Measurements from ENCODE around the gene CFL1.
"Not testable (repeated sequence)": the region's sequence is repeated elsewhere in the genome, so short reads cannot be mapped to it uniquely, and the experiment has no call there.

Gene CFL1

GRCh38 chr11:65842144-65842543 lies 15.8 kb downstream of the CFL1 start:
- DNase-seq (ENCODE audit: low read depth in 2 of 2), result no peak

- DNase-seq (ENCODE audit: low read depth in 2 of 2), result no peak
Observed at GRCh38 chr11:65834202-65834601, 23.8 kb downstream of the CFL1 start.

- DNase-seq (ENCODE audit: low read depth in 2 of 2), result peak; percentile 93 to 95
Observed at GRCh38 chr11:65833297-65834030, 24.5 kb downstream of the CFL1 start, which contains the start of gene SNX32. SNX32 (plus strand) TSS chr11:65833963; CDS start chr11:65834066, 103 bp downstream.

- not testable (repeated sequence) for DNase-seq (ENCODE audit: low read depth in 2 of 2)
Observed at GRCh38 chr11:65832231-65832630, 25.7 kb downstream of the CFL1 start.

GRCh38 chr11:65829459-65829858 lies 28.5 kb downstream of the CFL1 start:
- no peak for DNase-seq (ENCODE audit: low read depth in 2 of 2)

- no peak for DNase-seq (ENCODE audit: low read depth in 2 of 2)
Observed at GRCh38 chr11:65826984-65827735, 30.8 kb downstream of the CFL1 start.

- DNase-seq (ENCODE audit: low read depth in 2 of 2), result no peak
Observed at GRCh38 chr11:65822776-65823528, 35.0 kb downstream of the CFL1 start.

GRCh38 chr11:65821107-65821506 lies 36.9 kb downstream of the CFL1 start:
- DNase-seq (ENCODE audit: low read depth in 2 of 2), result no peak

GRCh38 chr11:65817835-65818680 lies 39.9 kb downstream of the CFL1 start:
- DNase-seq (ENCODE audit: low read depth in 2 of 2), result peak; percentile 95 to 98

GRCh38 chr11:65817312-65817834 lies 40.6 kb downstream of the CFL1 start:
- DNase-seq (ENCODE audit: low read depth in 2 of 2), result no peak

GRCh38 chr11:65816696-65817095 lies 41.3 kb downstream of the CFL1 start:
- DNase-seq (ENCODE audit: low read depth in 2 of 2), result no peak

GRCh38 chr11:65814986-65815565 lies 42.9 kb downstream of the CFL1 start:
- no peak for DNase-seq (ENCODE audit: low read depth in 2 of 2)

GRCh38 chr11:65814131-65814985 lies 43.6 kb downstream of the CFL1 start:
- DNase-seq (ENCODE audit: low read depth in 2 of 2), result no peak

GRCh38 chr11:65811764-65812475 lies 46.1 kb downstream of the CFL1 start:
- no peak for DNase-seq (ENCODE audit: low read depth in 2 of 2)

GRCh38 chr11:65810046-65810868 lies 47.7 kb downstream of the CFL1 start:
- DNase-seq (ENCODE audit: low read depth in 2 of 2), result no peak

GRCh38 chr11:65809496-65809895 lies 48.5 kb downstream of the CFL1 start:
- DNase-seq (ENCODE audit: low read depth in 2 of 2), result no peak

GRCh38 chr11:65808744-65809341 lies 49.1 kb downstream of the CFL1 start:
- DNase-seq (ENCODE audit: low read depth in 2 of 2), result no peak

GRCh38 chr11:65806979-65807378 lies 51.0 kb downstream of the CFL1 start:
- DNase-seq (ENCODE audit: low read depth in 2 of 2), result no peak

Data from stimulated activated CD8-positive, alpha-beta memory T cell treated with anti-CD3 and anti-CD28 coated beads, Interleukin-2, amount 100 ng/mL, for 48 hours (primary cell).